Measurements from ENCODE around the gene NODAL.
"Not testable (repeated sequence)": the region's sequence is repeated elsewhere in the genome, so short reads cannot be mapped to it uniquely, and the experiment has no call there.

The NODAL gene

GRCh38 chr10:70441161-70441894 is at the start of gene NODAL:
Gene NODAL (minus strand): TSS chr10:70441681. CDS start chr10:70441667, 14 bp downstream.
- DNase-seq (ENCODE audit: low read depth in 3 of 3), result no peak

GRCh38 chr10:70490142-70490541 is 48.7 kb upstream of the NODAL start:
- no peak for DNase-seq (ENCODE audit: low read depth in 3 of 3)

GRCh38 chr10:70487824-70488223 is 46.3 kb upstream of the NODAL start:
- DNase-seq (ENCODE audit: low read depth in 3 of 3), result no peak

DNA sequence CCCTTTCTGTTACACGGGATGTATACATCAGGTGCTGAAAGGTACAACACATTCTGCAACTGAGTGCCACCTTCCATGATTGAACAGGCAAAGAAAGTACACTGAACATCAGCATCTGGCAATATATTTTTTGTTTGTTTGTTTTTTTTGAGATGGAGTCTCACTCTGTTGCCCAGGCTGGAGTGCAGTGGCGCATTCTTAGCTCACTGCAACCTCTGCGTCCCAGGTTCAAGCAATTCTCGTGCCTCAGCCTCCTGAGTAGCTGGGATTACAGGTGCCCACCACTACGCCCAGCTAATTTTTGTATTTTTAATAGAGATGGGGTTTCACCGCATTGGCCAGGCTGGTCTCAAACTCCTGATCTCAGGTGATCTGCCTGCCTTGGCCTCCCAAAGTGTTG is 42.4 kb upstream of the NODAL start:
- DNase-seq (ENCODE audit: low read depth in 3 of 3), result not testable (repeated sequence)

- DNase-seq (ENCODE audit: low read depth in 3 of 3), result no peak
Observed at GRCh38 chr10:70482982-70483760, 41.7 kb upstream of the NODAL start.

DNA sequence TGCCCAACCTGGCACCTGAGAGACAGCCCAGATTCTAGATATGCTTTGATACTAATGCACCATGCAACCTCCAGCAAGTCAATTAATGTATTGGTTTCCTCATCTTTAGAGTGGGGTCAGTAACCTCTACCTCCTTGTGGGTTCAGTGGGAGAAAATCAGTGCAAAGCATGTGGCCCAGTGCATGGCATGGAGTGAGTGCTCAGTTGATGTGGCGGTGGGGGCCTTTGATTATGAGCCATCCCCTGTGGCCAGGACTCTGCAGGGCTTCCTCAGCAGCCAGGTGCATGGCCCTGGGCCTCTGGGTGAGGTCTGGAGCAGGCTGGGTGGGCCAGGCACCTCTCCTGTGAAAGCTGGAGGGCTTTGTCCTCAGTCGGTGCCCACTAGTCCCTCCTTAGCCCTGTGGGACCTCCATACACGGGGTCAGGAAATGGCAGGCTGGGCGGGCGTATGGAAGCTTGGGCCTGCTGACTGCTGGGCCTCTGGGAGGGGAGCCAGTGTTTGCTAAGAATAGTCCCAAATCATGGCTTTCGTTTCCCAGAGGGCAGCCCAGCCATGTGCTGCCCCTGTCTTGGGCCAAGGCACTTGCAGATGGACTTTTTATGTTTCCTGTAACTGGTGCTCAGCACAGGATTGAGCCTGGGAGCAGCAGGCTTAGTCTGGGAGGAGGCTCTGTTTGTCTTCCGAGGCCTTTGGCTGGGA is 40.5 kb upstream of the NODAL start:
- DNase-seq (ENCODE audit: low read depth in 3 of 3), result no peak

DNA sequence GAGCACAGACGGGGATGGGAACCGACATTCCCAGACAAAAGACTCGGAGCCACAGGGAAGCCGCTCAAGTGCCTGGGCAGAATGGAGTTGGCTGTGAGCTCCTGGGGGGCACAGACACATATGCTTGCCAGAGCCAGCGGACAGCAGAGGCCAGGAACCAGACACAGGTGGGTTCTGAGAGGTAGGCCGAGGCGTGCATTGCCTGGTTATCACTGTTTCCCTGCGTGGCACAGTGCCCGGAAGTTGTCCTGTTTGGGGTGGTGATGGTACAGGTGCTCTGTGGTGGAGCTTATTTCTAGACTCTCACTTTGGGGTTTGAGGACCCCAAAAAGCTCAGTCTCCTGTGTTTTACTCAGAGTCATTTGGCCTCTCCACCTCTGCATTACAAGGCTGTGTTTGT is 39.6 kb upstream of the NODAL start:
- DNase-seq (ENCODE audit: low read depth in 3 of 3), result no peak

- peak in 1 of 3 donors; percentile 8 for DNase-seq (ENCODE audit: low read depth in 3 of 3)
Observed at GRCh38 chr10:70480239-70480861, 38.9 kb upstream of the NODAL start.

- DNase-seq (ENCODE audit: low read depth in 3 of 3), result no peak
Observed at GRCh38 chr10:70479626-70480238, 38.3 kb upstream of the NODAL start.

DNA sequence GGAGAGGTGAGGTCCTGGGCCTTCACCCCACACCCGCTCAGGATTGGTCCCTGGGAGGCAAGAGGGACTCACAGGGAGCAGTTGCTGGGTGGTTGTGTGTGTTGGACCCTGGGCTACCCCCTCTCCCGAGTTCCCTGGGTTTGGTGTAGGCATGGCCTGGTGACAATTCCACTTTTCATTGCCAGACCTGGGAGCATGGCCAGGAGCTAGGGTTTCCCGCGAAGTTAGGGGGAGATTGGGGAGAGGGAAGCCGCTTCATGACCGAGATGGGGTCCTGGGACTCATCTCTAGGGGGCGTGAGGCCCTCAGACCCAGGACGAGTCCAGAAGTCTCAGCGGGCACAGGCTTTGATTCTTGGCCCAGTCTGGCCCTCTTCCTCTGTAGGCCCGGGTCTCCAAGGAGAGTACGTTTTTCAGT is 37.7 kb upstream of the NODAL start:
- DNase-seq (ENCODE audit: low read depth in 3 of 3), result no peak

DNA sequence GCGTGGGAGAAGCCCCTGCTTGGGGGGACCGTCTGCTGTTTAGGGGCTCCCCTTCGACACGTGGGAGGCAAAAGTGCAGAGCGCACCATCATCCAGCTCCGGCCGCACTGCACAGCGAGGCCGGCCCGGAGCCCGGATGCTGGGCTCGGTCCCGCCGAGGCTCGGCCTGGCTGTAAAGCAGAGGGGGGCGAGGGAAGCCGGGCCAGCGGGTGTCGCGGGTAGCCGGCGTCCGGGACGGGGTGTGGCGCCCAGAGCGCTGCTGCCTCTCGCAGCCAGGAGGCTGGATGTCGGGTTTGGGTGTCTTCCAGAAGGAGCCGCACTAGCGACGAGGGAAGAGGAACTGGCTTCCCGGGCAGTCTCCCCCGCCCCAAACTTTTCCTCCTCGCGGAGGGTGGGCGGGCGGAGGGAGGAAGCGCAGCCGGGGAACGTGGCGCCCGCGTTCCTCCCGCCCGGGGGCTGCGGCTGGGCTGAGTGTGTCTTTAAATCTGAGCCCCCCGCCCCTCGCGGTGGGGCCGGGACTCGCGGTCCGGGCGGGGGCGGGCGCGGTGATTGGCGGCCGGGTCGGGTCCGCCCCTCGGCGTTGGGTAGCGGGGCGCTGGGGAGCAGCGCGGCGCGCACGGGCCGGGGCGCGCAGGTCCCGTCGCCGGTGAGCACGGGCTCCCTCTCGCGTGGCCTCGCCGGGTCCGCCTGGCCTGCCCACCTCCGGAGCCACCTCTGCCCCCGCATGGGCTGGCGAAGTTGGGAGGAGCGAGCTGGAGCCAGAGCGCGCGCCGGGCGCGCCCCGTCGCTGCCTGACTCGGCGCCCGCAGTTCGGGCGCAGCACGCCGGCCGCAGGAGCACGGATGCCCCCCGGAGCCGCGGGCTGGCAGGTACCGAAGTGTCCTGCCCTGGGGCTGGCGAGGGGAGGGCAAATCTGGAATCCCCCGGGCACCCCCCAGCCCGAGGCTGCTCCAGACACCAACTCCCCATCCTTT is 37.0 kb upstream of the NODAL start, which contains the start of gene PALD1:
Gene PALD1, plus strand, starts transcription at position 577 of the 974 bp plus-strand sequence. CDS start 47,185 bp downstream, outside the sequence.
- peak in 2 of 3 donors; percentile 25 to 46 for DNase-seq (ENCODE audit: low read depth in 3 of 3)

GRCh38 chr10:70477661-70478162 is 36.2 kb upstream of the NODAL start:
- peak; percentile 41 to 64 (median 61) for DNase-seq (ENCODE audit: low read depth in 3 of 3)

DNA sequence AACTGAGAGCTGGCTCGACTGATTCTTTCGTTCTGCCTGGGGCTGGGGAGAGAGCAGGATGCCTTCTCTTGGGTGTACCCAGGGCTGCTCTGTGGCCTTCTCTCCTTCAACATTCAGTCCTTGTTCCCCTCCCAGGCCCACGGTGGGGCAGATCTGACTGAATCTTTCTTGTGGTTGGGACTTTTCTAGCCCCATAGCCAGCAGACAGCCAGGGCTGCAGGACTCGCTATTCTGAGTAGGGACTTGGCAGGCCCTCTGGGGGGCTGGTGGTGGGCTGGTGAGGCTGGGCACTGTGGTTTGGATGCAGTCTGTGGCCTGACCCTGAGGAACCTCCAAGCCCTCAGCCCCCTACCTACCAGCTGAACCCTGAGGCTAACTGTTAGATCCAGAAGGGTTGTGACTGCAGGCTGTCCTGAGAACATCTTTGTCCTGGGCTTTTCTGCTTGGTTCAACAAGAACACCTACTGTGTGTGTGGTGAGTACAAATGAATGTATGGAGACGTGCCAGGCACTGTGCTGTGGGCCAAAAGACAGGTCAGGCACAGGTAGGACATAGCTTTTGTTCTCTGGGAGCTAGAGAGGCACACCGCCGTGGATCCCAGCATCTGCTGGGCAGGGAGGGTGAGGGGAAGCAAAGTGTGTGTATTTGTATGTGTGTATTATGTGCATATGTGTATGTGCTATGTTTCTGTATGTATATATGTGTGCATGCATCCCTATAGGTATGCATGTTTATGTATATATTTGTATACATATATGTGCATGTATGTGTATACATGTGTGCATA is 35.0 kb upstream of the NODAL start:
- DNase-seq (ENCODE audit: low read depth in 3 of 3), result no peak

DNA sequence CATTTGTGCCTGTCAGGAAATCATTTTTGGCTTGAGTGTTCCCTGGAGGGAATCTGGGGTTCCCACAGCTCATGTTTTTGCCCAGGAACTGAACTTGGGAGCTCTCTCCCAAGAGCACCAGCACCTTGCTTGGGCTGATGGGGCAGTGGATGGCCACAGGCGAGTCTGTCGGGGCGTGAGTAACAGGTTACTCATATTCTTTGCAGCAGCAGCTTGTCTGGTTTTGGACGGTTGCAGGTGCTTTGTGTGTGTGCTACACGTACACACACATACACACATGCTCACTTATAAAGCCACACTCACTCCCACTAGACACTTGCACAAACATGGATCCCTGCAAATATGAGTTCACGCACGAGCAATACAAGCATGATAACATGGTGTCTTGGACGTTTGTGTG is 34.2 kb upstream of the NODAL start:
- peak in 1 of 3 donors; percentile 8 for DNase-seq (ENCODE audit: low read depth in 3 of 3)

DNA sequence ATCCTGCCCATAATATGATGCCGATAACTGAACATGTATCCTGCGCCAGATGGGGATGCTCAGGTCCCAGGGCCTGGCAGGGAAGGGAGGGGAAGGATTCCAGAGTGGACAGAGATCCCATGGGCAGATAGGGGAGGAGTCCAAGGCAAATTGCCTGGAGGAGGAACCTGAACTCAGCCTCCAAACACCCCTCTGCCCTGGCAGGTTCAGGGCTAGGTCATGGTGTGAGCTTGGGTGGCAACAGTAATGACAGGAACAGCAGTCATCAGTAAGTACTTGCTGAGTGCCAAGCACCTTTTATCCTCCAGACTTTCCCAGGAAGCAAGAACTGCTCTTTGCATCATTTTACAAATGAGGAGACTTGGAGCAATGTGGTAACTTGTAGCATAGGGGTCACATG is 33.3 kb upstream of the NODAL start:
- no peak for DNase-seq (ENCODE audit: low read depth in 3 of 3)

GRCh38 chr10:70472799-70473454 is 31.4 kb upstream of the NODAL start:
- no peak for DNase-seq (ENCODE audit: low read depth in 3 of 3)

DNA sequence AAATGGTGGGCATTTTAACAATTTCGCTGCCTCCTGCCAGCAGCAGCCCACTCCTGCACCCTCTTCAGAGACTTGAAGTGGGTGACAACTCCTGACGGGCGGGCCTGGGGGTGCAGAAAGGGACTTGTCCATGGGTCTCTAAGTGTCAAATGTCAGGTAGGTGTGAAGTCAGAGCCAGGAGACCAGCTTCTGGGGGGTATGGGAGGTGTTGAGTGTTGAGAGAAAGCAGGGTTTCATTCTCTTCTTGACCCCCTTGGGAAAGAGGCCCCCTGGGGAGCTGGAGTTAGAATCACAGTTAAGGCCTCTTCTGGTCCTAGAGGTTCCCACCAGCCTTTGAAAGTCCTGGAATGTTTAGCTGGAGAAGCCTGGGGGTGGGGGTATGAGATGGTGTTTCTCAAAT is 25.5 kb upstream of the NODAL start:
- DNase-seq (ENCODE audit: low read depth in 3 of 3), result no peak

DNA sequence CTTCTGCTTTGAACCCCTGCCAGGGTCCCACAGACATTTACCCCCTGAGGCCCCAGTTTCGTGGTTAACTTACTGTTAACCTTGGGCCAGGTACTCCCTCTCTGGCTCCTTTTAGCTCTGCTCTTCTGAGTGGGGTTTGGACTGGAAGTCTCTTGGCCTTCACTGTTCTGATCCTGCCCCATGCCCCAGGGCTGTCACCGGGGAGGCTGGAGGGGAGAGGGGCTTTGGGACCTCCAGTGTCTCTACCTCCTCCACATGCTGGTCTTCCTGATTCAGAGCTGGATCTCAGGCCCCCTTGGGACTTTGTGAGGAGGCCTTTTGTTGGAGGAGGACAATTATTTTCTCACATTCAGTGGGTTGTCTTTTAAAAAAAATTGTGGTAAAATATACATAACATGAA is 24.4 kb upstream of the NODAL start:
- no peak for DNase-seq (ENCODE audit: low read depth in 3 of 3)

DNA sequence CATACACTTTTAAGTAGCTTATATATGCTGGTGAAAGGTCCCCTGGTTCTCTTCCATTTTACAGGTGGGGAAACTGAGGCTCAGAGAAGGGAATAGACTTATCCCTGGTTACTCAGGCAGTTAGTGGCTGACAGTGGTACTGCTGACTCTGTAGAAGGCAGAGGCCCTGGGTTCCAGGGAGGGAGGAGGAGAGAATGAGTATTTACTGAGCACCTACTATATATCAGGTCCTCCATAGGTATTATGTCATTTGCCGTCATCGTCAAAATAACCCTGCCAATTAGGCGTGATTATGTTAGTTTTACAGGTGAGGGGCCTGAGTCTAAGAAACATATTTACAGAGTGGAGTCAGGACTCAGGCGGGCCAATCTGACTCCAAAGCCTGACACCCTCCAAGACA is 23.8 kb upstream of the NODAL start:
- no peak for DNase-seq (ENCODE audit: low read depth in 3 of 3)
